Stomach (tissue), 9 donors: ENCODE measurements around the gene SLC38A2. TPM values are rescaled to one million over a fixed set of nuclear protein-coding genes. Genes with fewer than 3 reads are reported as not detected.
A peak's percentile ranks its signal among the peaks of the same experiment; 100 is the strongest.

Source experiments
- DNase-seq, 2 donors: peaks; one replicate each; pipeline versions ENCODE4 v3.0.0 to v3.0.0-alpha.2; 2013 to 2019
- H3K27ac ChIP-seq, 5 donors: fragments of 200-600 bp in 4 of 5; sonication (generic) in 4 of 5; one replicate each; pipeline ENCODE4 v1.5.1; 2013 to 2019; ENCODE audit warnings: mild to moderate bottlenecking in 1 of 5, moderate library complexity in 1 of 5
- H3K27me3 ChIP-seq, 3 donors: fragments of 200-600 bp; sonication (generic); one replicate each; pipeline ENCODE4 v1.5.1; 2017 to 2019; ENCODE audit warnings: mixed run types in 1 of 3
- H3K36me3 ChIP-seq, 4 donors: fragments of 200-600 bp; sonication (generic); 1 replicate in 3 of 4; 2 replicates in 1 of 4; pipeline ENCODE4 v1.5.1; 2016 to 2019
- H3K4me1 ChIP-seq, 4 donors: fragments of 200-600 bp; sonication (generic); one replicate each; pipeline ENCODE4 v1.5.1; 2016 to 2019
- H3K4me3 ChIP-seq, 4 donors: fragments of 200-600 bp; sonication (generic) in 3 of 4; one replicate each; pipeline ENCODE4 v1.5.1; 2016 to 2019; ENCODE audit warnings: mild to moderate bottlenecking in 1 of 4
- H3K9me3 ChIP-seq, 4 donors: fragments of 200-600 bp; sonication (generic); one replicate each; pipeline ENCODE4 v1.5.1; 2016 to 2019
- EP300 ChIP-seq: sonication (generic); formaldehyde crosslinking; IDR thresholded peaks from one replicate; pipeline ENCODE4 v1.6.1; 2017; ENCODE audit warnings: antibody characterized with exemption
- POLR2A ChIP-seq, 4 donors: fragments of 450-650 bp; IDR thresholded peaks; one replicate each; pipeline ENCODE4 v1.6.1; 2016; ENCODE audit warnings: antibody characterized with exemption in 4 of 4, control low read depth in 2 of 4, mild to moderate bottlenecking in 1 of 4, moderate library complexity in 1 of 4
- POLR2AphosphoS5 ChIP-seq, 3 donors: sonication (generic); formaldehyde crosslinking; IDR thresholded peaks; one replicate each; pipeline ENCODE4 v1.6.1; 2016; ENCODE audit warnings: antibody characterized with exemption in 3 of 3
- WGBS, 5 donors: extraction: QIAGEN DNeasy Blood & Tissue Kit in 3 of 5; methylation state at CpG; one replicate each; pipeline versions ENCODE4 v1.1.5 to v1.1.7; 2013 to 2018; 5-methylcytosine and 5-hydroxymethylcytosine counted together
- intact Hi-C: fragments of 100-400 bp; cut with DNase I; formaldehyde crosslinking; loops from one replicate; pipeline ENCODE4 v1.15.1; 2023; ENCODE audit warnings: low total_unique reads
- polyA plus RNA-seq, 3 donors: library from polyadenylated mRNA; stranded (reverse); fragments of 200-250 nt; gene quantifications; one replicate each; pipeline ENCODE4 v1.2.3, GENCODE V29; 2013
- total RNA-seq, 5 donors: library from RNA; depleted of rRNA; stranded (reverse); fragments of >200 nt; gene quantifications; one replicate each; pipeline versions ENCODE4 v1.1.0 to v1.2.3, GENCODE V29; 2014 to 2016
- TF ChIP-seq, protein P1 (sequence below), 7 experiments: fragments of 450-650 bp in 4 of 7; fragments of 200-600 bp in 3 of 7; sonication (generic) in 3 of 7; IDR thresholded peaks; one replicate each; pipeline ENCODE4 v1.5.1; 2016 to 2019; ENCODE audit warnings: antibody characterized with exemption in 7 of 7, control low read depth in 2 of 7, mild to moderate bottlenecking in 1 of 7
- donor health status: healthy with polysubstance abuse.
- donor health status: Bipolar disorder and iron deficiency.
- donor health status: healthy.

SLC38A2 gene
- total and polyA plus RNA-seq, 8 donors, result 26.6 to 716 (median 157) TPM

DNA sequence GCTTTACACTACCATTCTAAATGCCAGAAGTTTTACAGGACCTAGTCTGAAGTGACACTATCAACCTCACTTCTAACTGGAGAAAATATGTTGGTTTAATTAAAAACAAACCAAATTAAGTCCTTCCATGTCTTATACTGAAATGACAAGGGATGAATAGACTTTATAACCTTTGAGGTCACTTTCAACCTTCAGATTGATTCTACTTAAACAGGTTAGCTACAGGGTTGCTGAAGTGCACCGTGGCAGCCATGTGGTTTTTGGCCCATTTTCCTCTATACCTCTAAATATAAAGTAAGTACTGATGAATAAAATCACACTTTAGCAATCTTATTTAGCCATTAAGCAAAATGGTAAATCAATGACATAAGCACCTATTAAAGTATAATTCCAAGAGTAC is 3.9 kb downstream of the SLC38A2 start:
- TF ChIP-seq, protein P1, sequence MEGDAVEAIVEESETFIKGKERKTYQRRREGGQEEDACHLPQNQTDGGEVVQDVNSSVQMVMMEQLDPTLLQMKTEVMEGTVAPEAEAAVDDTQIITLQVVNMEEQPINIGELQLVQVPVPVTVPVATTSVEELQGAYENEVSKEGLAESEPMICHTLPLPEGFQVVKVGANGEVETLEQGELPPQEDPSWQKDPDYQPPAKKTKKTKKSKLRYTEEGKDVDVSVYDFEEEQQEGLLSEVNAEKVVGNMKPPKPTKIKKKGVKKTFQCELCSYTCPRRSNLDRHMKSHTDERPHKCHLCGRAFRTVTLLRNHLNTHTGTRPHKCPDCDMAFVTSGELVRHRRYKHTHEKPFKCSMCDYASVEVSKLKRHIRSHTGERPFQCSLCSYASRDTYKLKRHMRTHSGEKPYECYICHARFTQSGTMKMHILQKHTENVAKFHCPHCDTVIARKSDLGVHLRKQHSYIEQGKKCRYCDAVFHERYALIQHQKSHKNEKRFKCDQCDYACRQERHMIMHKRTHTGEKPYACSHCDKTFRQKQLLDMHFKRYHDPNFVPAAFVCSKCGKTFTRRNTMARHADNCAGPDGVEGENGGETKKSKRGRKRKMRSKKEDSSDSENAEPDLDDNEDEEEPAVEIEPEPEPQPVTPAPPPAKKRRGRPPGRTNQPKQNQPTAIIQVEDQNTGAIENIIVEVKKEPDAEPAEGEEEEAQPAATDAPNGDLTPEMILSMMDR (IDR thresholded peaks at IDR 0.05), result no peak
- TF ChIP-seq POLR2A (IDR thresholded peaks at IDR 0.05) (no peak), EP300 (no peak), POLR2AphosphoS5 (IDR thresholded peaks at IDR 0.05) (no peak)

DNA sequence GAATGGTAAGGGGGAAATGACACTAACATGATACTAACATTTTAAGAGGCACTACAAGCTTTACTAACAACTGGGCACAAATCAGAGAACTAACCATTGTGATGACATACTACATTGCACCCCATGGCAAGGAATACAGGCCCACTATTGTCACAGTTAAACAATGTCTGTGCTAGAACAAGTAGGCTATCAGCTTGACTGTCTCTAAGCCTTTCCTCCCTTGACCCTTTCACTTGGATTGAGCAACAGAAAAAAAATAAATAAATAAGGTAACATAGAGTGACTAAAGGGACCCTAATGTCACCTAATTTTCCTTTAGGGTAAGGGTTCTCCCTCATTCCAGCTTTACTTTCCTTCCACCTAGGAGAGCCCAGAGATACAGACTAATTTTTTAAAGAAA is 4.4 kb downstream of the SLC38A2 start:
- H3K4me3 ChIP-seq, result peak overlapping the region; percentile 94 to 100 (median 96)
- H3K36me3 ChIP-seq, result peaks cover 71 to 80% (median 80%) of the 10 kb centered on the region in 4 donors
- DNase-seq, result no peak
- intact Hi-C loops, result no loop called here
- H3K4me1 ChIP-seq, result peaks cover 57 to 76% (median 70%) of the 10 kb centered on the region in 4 donors
- TF ChIP-seq, protein P1 (IDR thresholded peaks at IDR 0.05), result no peak
- TF ChIP-seq POLR2AphosphoS5 (IDR thresholded peaks at IDR 0.05) (peak in 1 of 3 donors; percentile 34), POLR2A (IDR thresholded peaks at IDR 0.05) (no peak), EP300 (no peak)
- H3K27ac ChIP-seq, result peak overlapping the region in 4 of 5 donors; percentile 43 to 100 (median 99)
- no peaks in the 10 kb centered on the region for H3K27me3 ChIP-seq
- no peaks in the 10 kb centered on the region for H3K9me3 ChIP-seq

More for the DNA sequence above, 3.9 kb downstream of the SLC38A2 start:
- no peak for DNase-seq
- no peaks in the 10 kb centered on the region for H3K27me3 ChIP-seq
- H3K4me1 ChIP-seq, result peaks cover 54 to 74% (median 68%) of the 10 kb centered on the region in 4 donors
- intact Hi-C loops, result no loop called here
- H3K9me3 ChIP-seq, result no peaks in the 10 kb centered on the region
- H3K27ac ChIP-seq, result peak overlapping the region in 4 of 5 donors; percentile 99 to 100 (median 99)
- peaks cover 66 to 75% (median 75%) of the 10 kb centered on the region in 4 donors for H3K36me3 ChIP-seq
- 18 to 26% (median 20%) methylated on average over 1 of the region's 1 CpG for WGBS, 5 donors
- peak overlapping the region; percentile 94 to 100 (median 96) for H3K4me3 ChIP-seq

DNA sequence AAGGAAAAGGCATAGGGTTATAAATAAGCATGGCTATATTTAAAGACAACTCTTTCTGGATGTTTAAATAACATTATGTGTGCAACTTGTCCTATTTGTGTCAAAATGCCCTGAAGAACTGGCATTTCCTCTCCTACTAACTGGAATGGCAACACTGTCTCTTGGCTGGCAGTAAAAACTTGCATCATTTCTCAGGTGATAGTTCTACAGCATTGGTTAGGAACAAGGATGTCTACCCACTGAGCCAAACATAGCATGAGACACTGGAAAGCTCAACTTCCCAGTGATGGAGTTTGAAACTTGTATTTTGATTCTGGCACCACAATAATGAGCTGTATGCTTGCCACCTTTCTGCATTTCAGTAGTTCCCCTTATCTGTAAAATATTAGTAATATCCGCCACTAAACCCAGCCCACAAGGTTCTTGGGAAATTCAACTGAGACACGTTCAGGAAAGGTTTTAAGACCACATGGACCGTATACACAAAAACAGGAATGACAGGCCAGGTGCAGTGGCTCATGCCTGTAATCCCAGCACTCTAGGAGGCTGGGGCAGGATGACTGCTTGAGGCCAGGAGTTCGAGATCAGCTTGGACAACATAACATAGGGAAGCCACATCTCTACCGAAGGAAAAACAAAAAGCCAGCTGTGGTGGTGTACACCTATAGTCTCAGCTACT is 5.1 kb downstream of the SLC38A2 start:
- intact Hi-C loops, result no loop called here
- Histone ChIP-seq H3K4me3 (peak overlapping the region; percentile 94 to 100 (median 96)), H3K9me3 (no peaks in the 10 kb centered on the region), H3K27ac (peak overlapping the region in 4 of 5 donors; percentile 43 to 100 (median 99)), H3K4me1 (peaks cover 61 to 82% (median 74%) of the 10 kb centered on the region in 4 donors), H3K36me3 (peaks cover 78 to 87% (median 87%) of the 10 kb centered on the region in 4 donors), H3K27me3 (no peaks in the 10 kb centered on the region)
- WGBS, 5 donors, result 14 to 25% (median 24%) methylated on average over 5 of the region's 5 CpGs
- TF ChIP-seq POLR2AphosphoS5 (IDR thresholded peaks at IDR 0.05) (no peak), EP300 (no peak), POLR2A (IDR thresholded peaks at IDR 0.05) (no peak)
- TF ChIP-seq, protein P1 (IDR thresholded peaks at IDR 0.05), result no peak
- no peak for DNase-seq

DNA sequence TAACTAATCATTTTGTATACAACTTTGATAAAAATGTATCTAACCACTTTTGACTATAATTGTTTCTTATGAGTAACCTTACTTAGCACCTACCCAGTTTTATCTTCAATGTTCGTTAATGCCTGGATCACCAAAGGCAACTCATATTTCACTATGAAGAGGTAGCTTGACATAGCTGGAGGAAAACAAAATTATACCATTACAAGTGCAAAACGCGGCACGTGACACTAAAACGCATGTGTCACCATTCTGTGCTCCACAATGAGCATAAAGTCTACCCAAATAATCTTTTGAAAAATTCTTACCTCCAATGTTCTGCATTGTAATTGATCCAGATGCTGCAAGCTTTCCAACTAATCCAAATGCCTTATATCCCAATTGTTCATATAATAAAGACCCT is 5.8 kb downstream of the SLC38A2 start:
- intact Hi-C loops, result no loop called here
- Histone ChIP-seq H3K27ac (peak overlapping the region in 4 of 5 donors; percentile 0 to 100 (median 99)), H3K36me3 (peaks cover 85 to 94% (median 94%) of the 10 kb centered on the region in 4 donors), H3K9me3 (no peaks in the 10 kb centered on the region), H3K4me1 (peaks cover 63 to 89% (median 80%) of the 10 kb centered on the region in 4 donors), H3K4me3 (peak overlapping the region in 3 of 4 donors; percentile 94 to 100 (median 98)), H3K27me3 (no peaks in the 10 kb centered on the region)
- no peak for DNase-seq
- 42 to 66% (median 52%) methylated on average over 5 of the region's 5 CpGs for WGBS, 5 donors
- TF ChIP-seq POLR2AphosphoS5 (IDR thresholded peaks at IDR 0.05), result no peak
- TF ChIP-seq EP300, result no peak
- TF ChIP-seq POLR2A (IDR thresholded peaks at IDR 0.05), result no peak
- TF ChIP-seq, protein P1 (IDR thresholded peaks at IDR 0.05), result no peak
